GM19351 (cell line): ENCODE results near the gene PKNOX2.

Experiments used
- ATAC-seq: cut with Tn5 transposase; IDR thresholded peaks from one replicate; pipeline ENCODE4 v1.9.1; 2021; ENCODE audit warnings: mild to moderate bottlenecking, moderate library complexity; ENCODE audit not compliant: unreplicated experiment

Gene PKNOX2

DNA sequence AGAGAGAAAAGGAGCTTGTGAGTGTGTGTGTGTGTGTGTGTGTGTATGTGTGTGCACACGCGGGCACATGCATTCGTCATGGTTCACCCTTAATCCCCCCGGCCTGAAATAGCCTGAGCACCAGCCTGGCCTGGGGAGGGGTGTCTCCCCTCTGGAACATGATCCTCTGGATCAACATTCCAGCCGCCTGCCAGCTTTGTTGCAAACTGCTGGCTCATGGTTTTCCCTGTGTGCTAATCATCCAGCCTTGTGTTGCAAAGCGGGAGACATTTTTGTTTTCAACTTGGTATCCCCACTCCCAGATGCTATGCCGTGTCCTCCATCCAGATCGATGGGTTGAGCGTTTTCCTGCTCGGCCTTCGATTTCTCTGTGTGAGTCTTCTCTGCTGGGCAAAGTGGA, 237.2 kb downstream of the PKNOX2 start:
- ATAC-seq, result no peak

DNA sequence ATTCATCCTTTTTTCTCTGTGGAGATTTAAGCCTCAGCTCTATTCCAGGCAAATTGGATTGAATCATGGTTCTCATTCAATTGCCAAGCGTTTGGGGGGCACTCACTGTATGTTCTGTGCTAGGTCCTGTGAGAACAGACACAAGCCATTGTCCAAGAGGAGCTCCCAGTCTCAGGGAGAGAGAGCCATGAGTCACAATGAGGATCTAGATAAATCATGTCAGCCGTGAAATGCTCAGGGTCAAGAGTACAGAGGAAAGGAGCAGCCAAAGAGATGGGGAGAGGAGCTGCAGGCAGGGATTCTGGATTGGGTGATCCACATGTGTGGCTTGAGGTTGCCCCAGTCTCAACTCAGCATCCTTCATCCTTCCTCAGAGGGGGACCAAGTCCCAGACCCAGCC, 237.9 kb downstream of the PKNOX2 start:
- no peak for ATAC-seq

DNA sequence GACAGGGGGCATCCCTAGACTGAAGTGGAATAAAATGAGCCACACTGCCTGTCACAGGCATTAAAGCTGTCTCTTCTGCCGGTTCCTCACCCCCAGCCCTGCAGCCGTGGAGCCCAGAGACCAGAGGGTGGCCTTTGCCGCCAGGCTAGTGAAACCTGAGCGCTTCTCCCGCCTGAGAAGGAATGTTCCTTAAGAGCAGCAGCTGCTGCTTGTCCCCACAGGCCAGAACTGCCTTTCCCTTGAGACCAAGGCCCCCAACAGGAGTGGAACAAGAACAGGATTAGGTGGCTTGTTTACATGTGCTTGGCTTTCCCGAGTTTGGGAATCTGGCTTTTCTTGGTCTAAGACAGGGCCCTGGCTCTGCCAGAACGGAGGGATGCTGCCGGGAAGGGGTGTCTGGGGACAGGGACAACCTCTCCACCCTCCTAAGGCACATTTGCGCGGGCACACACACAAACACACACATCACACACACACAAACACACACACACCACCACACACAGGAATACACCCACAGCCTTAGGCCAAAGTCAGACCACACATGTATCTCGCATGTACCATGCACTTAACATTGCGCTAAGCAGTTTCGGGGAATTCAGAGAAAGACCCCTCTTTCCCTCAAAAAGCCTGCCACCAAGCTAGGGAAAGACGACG, 239.7 kb downstream of the PKNOX2 start:
- no peak for ATAC-seq

DNA sequence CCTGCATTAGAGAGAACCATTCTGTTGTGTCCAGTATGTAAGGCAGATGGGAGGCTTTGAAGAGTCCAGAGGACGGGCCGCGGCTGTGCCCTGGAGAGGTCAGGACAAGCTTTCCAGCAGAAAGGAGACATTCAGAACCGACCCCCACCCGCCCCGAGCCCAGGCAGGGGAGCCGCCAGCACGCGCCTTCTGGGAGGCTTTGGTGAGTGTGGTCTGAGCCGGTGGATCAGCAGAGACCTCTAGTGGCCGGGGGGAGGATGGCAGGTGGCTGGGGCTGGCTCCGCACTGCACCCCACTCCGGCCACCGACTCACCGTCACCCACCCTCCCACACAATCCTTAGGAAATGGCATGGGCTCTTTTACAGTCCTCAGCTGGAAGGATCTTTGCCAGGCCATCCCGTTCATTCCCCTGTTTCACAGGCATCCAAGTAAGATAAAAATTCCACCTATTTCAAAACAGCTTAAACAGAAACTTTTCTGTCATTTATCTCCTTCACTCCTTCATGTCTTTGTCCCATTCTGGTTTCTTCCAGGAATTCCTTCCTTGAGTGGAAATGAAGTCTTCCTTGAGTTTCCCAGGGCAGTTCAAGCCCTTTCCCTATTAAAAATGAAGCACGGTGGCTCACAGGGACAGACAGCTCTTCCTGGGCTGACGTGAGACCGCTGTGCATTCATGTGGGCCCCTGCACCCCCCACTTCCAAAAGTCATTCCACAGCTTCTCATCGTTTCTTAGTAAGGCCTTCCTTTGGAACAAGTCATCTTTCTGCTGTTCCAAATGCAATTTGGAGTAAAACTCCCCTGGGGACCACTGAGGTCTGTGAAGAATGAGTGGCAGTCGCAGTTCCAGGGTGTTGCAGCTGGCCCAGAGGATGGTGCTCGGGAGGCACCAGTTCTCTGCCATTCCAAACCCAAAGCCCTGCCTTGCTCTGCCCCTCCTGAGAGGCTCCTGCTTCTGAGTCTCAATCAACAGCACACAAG, 240.6 kb downstream of the PKNOX2 start:
- ATAC-seq, result peak; percentile 97

DNA sequence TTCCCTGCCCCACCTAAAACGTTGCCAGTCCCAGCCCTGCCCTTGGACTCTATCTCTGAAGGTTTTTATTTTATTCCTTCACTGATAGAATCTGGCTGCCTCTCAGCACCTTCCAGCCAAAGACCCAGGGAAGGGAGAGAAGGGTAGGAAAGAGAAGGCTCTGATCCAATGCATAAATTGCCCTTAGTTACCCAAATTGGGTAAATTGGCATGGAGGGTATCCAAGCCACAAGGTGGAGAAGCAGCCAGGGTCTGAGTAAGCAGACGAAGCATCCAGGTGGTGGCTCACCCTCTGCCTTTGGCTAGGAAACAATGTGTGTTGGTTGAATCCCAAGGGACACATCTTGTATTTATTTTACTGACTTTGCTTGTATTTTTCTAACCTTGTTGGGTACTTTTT, 242.5 kb downstream of the PKNOX2 start:
- no peak for ATAC-seq

DNA sequence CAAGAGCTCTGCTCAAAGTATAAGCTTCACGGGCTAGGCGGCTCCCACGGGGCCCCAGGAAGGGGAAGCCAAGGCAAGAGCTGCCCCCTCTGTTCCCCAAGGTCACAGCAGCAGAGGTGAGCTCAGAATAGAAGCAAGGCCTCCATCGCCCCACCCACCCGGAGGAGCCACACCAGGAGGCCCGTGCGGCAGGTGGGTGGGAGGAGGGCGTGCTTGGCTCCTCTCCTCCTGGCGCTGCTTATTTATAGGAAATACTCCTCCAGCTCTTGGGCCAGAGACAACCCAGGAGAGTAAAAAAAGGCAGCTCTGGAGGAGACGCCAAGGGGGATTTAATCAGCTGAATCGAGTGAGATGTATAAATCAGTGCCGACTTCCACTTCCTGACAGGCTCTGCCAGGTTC, 243.8 kb downstream of the PKNOX2 start:
- no peak for ATAC-seq

DNA sequence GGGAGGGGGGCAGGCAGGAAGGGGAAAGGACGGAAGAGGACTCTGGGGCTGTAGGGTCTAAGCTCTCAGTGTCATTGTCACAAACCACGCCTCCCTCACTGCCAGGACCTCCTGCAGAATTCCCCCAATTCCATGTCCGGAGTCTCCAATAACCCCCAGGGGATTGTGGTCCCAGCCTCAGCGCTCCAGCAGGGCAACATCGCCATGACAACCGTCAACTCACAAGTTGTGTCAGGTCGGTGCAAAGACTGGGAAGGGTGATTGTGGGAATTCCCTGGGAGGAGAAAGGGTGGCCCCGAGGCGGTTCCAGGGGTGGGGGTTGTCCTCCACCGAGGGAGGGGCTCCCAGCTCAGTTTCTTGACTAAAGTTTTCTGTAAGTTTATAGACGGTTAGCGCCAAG, 245.5 kb downstream of the PKNOX2 start:
- no peak for ATAC-seq

DNA sequence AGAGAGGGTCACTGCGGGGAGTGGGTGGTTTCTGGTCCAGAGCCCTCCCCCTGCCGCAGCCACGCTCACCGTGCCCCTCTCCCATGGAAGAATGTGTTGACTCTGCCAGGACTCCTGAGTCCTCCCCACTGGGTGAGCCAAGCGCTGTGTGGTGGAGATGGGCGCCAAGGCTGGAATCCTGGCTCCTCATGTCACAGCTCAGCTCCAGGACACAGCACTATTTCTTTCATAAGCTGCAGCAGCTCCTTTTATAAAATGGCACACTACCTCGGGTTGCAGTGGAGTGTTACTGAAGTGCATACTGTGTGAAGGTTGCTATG, 247.6 kb downstream of the PKNOX2 start:
- ATAC-seq, result no peak

DNA sequence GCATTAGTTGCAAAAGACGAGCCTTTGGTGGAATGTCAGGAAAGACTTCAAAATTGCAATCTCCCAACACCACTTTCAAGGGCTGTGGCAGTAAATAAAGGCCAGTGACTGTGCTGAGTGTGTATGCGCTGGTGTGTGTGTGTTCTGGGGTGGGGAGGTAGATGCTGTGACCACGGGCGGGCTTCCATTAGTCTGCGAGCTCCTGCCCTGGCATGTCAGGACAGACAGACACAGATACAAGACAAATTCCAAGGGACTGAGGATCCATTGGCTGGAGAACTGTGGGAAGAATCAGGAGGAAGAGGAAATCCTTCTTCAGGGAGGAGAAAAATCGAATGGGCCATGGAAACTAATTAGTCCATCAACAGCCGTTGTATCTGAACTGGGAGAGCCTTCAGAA, 248.0 kb downstream of the PKNOX2 start:
- no peak for ATAC-seq

DNA sequence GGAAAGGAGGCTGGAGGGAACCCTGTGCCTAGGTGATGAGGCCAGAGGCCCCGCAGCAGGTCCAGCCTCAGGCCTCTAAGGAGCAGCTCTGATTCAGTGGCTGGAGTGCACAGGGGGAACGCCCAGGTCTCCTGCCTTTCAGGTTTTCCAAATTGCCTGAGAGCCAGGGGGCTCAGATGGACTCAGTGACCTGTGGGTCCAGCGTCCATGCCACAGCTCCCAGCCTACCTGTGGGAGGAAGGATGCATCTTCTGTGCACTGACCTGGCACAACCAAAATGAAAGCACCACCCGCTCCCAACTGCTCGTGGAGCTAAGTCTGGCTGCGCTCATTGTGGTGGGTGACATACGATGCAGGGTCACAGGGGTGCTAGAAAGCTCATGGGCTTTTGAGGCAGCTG, 248.7 kb downstream of the PKNOX2 start:
- no peak for ATAC-seq

DNA sequence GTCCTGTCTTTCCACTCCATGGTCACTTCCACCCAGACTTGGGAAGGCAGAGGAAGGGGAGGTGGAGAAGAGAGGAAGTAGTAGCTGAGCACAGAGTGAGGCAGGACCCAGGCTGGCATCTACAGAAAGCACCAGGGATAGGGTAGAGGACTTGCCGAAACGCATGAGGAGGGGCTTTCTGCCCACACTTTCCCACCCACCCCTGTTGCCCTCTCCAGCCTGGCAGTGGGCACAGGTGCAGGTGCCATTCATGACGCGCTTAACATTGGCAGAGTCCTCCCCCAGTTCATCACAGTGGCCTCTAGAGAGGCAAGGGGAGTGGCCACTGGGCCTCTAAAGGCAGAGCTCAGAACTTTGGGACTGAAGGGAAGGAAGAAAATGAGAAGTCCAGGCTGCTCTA, 249.6 kb downstream of the PKNOX2 start:
- ATAC-seq, result no peak

DNA sequence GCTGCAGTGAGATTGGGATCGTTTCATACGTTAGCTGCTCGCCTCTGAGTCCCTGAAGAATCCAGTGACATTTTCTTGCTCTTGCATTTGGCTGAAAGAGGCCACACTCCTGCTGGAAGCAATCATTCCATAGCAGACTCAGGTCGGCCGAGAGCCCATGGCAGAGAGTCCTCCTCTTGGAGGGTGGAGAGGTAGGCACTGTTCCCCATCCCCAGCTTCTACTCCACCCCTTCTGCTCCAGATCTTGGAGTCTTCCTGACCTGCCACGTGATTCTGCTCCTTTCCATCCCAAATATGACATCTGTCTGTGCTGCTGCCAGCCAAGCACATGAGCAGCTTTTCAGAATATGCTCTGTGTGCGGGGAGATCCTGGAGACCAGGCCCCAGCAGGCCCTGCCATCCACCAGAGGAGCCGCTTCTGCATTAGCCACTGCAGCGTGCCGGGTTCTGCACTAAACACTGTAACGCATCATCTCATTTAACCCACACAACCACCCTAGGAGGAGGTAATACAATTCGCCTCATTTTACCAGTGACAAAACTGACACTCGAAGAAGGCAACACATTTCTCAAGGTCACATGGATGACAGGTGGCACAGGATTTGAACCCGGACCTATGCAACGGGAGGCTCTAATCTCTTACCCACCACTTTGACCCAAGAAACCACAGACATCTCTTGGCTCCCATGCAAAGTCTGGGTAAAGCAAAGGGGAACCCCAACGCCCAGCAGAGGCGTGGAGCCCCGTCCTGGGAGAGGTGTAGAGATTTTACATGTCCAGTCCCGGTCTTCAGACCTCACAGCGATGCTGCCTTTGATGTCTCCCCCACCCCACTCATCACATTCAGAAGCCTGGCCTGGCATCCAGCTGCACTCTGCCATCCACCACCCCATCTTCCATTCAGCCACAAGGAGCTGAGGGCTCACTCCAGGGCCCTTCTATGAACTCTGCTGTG, 252.7 kb downstream of the PKNOX2 start:
- no peak for ATAC-seq

DNA sequence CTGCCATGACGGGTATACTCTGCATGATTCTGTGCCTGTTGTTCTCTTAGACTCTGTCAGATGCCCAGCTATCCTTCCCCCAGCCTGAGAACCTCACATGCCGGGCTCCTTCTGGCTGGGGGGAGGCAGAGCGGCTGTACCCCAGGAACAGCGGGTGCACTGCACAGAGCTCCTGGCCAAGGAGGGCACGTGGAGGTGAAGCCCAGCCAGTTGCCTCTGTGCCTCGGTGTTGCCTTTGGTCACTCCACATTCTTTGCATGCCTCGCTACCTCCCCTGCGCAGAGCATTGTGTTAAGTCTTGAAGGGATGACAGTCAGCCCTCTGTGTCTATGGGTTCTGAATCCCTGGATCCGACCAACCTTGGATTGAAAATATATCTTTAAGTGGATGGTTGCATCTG, 253.8 kb downstream of the PKNOX2 start:
- no peak for ATAC-seq

DNA sequence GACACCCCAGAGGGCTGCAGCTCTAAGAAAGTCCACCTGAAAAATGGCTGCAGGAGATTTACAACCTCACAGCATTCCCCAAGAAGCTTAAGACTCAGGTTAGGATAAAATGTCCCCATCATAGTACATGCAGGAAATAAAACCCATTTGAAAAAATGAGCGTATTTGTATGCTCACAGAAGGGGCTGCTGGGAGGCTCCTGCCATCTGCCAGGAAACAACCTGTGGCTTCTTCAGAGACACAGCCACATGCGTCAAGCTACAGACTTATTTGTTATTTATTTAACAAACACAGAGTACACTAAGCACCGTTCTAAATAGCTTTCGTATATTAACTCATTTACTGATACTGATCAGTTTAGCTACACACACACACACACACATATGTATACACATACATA, 258.1 kb downstream of the PKNOX2 start:
- ATAC-seq, result no peak

DNA sequence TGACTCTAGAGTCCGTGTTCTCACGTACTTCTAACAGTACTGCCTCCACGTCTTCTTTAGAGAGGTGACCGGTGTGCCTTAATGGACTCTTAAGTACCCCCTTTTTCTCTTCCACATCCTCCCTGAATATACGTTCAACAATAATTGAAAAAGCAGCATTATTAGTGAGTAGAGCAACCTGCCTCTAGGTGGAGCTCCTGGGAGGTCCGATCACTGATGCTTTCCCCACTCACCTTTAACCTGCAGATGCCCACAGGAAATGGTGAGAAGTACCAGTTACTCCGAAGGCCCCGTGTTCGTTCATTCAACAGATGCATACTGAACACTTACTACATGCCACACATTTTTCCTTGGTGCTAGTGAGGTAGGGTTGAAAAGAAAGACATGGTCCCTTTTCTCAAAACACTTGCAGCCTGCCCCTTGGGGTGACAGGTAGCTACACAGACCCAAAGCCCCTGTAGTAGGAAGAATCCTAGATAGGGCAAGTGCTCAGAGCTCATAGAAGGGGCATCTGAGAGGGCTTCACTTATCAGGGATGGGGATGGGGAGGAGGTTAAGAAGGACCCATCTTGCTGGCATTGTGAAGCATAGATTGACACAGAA, 258.8 kb downstream of the PKNOX2 start:
- peak; percentile 80 for ATAC-seq

DNA sequence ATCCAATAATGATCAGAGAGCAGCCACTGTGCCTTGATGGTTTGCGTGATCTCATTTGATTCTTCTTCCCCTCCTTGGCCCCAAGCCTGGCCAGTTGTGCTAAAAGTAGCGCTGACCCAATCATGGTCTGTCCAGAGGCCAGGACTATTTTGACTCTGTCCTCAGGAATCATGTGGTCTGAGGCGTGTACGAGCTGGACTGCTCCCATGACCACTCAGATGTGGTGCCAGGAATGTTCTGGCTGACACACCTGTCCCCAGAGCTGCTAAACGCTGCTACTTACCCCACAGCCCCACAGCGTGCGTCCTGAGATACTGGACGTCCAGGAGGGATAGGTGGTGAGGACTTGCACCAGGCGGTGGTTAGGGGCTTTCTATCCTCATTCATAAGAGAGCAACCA, 261.1 kb downstream of the PKNOX2 start:
- no peak for ATAC-seq

DNA sequence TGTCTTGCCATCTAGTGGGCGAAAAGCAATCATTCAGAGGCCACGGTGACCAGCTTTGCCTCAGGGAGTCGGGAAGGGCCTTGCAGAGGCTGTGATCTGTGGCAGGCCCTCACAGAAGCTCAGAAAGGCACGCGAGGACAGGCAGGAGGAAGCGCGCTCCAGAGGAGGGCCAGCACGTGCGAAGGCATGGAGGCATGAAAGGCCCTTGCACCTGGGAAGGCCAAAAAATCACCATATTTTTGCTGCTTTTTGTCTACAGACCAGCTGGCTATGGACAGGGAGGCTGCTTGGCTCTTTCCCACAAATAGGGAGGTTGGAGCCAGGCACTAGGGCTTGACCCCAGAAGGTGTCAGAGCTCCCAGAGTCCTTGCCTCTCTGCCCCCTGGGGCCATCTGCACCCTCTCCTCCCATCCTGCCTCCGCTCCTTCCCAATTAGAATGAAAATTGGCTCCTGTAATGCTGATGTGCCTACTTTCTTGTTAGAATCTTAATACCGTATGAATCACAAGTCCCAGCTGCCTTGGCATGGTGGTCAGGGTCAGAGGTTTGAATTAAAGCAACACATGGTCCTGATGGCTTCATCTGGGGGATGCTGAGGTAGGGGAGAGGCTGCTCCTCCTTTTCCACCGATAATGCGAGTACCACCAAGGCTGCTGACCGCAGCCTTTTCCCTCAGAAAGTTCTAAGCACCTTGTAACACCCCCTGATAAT, 262.4 kb downstream of the PKNOX2 start:
- no peak for ATAC-seq

DNA sequence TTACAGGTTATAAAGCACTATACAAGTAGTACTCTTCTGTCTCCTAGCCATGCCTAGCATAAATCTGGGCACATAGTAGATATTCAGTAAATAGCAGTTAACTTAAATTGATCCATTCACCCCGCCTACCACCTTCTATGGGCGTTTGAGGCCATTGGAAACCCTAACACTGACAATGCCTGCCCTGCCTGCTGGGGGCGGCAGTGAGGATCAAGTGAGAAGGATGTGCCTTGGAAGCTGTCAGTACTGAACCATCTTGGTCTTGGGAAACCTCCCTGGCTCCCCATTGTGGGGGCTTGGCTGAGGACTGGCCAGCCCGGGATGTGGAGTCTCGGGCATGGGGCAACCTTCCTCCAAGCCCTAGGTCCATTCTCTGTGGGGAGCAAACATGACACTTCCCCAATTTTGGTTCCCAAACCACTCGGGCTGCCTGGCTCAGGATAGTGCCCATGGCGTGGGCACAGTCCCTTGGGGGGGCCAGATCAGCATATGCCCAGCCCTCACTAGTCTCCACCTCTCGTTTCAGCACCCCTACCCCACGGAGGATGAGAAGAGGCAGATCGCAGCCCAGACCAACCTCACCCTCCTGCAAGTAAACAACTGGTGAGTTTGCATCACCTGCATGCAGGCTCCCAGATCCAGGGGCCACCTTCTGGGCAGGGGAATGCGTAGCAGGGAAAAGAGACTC, 264.1 kb downstream of the PKNOX2 start:
- ATAC-seq, result no peak

DNA sequence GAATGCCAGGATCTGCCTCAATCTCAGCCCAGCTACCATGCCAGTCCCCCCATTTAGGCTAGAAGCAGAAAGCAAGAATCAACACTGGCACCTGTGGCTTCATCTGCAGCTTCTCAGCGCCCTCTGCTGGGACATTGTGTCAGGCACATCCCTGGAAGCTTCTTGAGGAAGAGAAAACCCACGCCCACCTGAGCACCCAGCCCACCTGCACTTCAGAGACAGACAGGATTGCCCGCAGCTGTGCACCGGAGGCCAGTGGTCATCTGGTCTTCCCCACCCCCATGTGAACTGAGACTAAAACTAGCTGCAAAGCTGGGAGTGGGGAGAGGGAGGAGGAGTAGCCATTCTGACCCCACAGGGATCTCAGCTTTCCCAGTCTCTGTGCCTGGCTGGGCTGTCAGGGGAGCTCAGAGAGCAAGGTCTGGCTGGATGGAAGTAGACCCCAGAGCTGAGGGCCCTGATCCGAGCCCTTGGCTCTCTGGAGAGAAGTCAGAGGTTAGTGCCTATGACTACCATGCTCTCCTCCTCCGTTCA, 264.7 kb downstream of the PKNOX2 start:
- peak; percentile 74 for ATAC-seq
